ENCODE data around the gene GHR.

GHR gene

DNA sequence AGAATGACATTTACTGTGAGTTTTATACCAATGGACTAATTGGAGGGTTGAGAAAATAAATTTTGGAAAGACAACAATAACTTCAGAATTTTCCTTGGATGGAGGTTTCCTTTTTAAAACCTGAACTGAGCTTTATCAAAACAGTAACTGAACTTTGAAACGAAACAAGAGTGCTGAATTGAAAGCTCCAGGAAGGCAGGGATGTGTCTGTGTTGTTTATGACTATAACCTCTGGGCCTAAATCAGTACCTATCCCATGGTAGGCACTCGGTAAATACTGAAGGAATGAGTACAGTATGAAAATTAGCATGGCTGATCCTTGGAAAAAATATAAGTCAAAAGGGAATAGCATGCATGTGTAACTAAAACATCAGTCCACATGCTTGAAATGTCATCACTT, 93.9 kb downstream of the GHR start:
- Histone ChIP-seq H3K9me3 (ENCODE audit: severe bottlenecking) (no peaks in the 10 kb centered on the region), H3K4me3 (ENCODE audit: severe bottlenecking) (no peak overlapping the region), H3K27me3 (ENCODE audit: insufficient read depth, poor library complexity, severe bottlenecking) (peaks cover 5% of the 10 kb centered on the region), H3K36me3 (ENCODE audit: low read depth) (no peaks in the 10 kb centered on the region), H3K27ac (ENCODE audit: poor library complexity, severe bottlenecking) (no peak overlapping the region), H3K4me1 (ENCODE audit: insufficient read depth, poor library complexity, severe bottlenecking) (no peaks in the 10 kb centered on the region)
- ATAC-seq (ENCODE audit: low read depth) = no peak
- TF ChIP-seq, protein P1, sequence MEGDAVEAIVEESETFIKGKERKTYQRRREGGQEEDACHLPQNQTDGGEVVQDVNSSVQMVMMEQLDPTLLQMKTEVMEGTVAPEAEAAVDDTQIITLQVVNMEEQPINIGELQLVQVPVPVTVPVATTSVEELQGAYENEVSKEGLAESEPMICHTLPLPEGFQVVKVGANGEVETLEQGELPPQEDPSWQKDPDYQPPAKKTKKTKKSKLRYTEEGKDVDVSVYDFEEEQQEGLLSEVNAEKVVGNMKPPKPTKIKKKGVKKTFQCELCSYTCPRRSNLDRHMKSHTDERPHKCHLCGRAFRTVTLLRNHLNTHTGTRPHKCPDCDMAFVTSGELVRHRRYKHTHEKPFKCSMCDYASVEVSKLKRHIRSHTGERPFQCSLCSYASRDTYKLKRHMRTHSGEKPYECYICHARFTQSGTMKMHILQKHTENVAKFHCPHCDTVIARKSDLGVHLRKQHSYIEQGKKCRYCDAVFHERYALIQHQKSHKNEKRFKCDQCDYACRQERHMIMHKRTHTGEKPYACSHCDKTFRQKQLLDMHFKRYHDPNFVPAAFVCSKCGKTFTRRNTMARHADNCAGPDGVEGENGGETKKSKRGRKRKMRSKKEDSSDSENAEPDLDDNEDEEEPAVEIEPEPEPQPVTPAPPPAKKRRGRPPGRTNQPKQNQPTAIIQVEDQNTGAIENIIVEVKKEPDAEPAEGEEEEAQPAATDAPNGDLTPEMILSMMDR (IDR thresholded peaks at IDR 0.05; ENCODE audit: poor library complexity, severe bottlenecking) = no peak
- DNase-seq (ENCODE audit: low spot score) = no peak

DNA sequence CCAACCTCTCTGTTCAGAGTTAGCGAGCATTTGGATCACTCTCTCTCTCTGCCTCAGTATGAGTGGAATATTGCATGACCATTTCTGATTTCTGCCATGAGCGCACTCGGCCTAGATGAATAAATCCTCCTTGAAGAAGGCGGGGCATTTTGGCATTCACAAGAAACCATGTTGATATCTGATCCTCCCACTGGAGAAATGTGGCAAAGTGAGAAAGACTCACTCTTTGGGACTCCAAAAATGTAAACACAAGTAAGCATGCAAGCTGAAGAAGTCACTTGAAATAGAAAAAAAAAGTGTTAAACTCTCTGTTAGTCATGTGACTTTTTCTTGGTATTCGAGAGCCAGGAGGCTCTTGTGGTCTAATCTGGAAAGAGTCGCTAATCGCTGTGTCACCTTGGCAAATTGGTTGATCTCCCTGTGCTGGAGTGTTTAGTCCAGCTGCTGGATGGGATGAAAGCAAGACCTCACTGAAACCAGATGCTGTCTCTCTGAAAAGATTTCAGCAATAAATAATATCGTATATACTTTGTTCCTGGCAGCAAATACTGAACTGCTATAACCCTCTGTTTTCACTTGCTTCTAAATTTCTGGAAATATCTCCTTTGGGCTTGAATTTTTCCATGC, 95.5 kb downstream of the GHR start:
- Histone ChIP-seq H3K9me3 (ENCODE audit: severe bottlenecking) (no peaks in the 10 kb centered on the region), H3K27ac (ENCODE audit: poor library complexity, severe bottlenecking) (no peak overlapping the region), H3K27me3 (ENCODE audit: insufficient read depth, poor library complexity, severe bottlenecking) (peaks cover 5% of the 10 kb centered on the region), H3K4me3 (ENCODE audit: severe bottlenecking) (no peak overlapping the region), H3K36me3 (ENCODE audit: low read depth) (no peaks in the 10 kb centered on the region), H3K4me1 (ENCODE audit: insufficient read depth, poor library complexity, severe bottlenecking) (no peaks in the 10 kb centered on the region)
- ATAC-seq (ENCODE audit: low read depth) (no peak), DNase-seq (ENCODE audit: low spot score) (no peak)
- TF ChIP-seq, protein P1 (IDR thresholded peaks at IDR 0.05; ENCODE audit: poor library complexity, severe bottlenecking) = no peak

- H3K9me3 ChIP-seq (ENCODE audit: severe bottlenecking) = no peaks in the 10 kb centered on the region
- TF ChIP-seq, protein P1 (IDR thresholded peaks at IDR 0.05; ENCODE audit: poor library complexity, severe bottlenecking) = no peak
- ATAC-seq (ENCODE audit: low read depth) (no peak), DNase-seq (ENCODE audit: low spot score) (no peak)
- no peaks in the 10 kb centered on the region for H3K36me3 ChIP-seq (ENCODE audit: low read depth)
- peaks cover 5% of the 10 kb centered on the region for H3K27me3 ChIP-seq (ENCODE audit: insufficient read depth, poor library complexity, severe bottlenecking)
- no peak overlapping the region for H3K27ac ChIP-seq (ENCODE audit: poor library complexity, severe bottlenecking)
- no peak overlapping the region for H3K4me3 ChIP-seq (ENCODE audit: severe bottlenecking)
- H3K4me1 ChIP-seq (ENCODE audit: insufficient read depth, poor library complexity, severe bottlenecking) = no peaks in the 10 kb centered on the region
These were observed 97.0 kb downstream of the GHR start for GRCh38 chr5:42520203-42520602.

- H3K27me3 ChIP-seq (ENCODE audit: insufficient read depth, poor library complexity, severe bottlenecking) = peaks cover 5% of the 10 kb centered on the region
- no peaks in the 10 kb centered on the region for H3K4me1 ChIP-seq (ENCODE audit: insufficient read depth, poor library complexity, severe bottlenecking)
- no peak for ATAC-seq (ENCODE audit: low read depth)
- no peaks in the 10 kb centered on the region for H3K9me3 ChIP-seq (ENCODE audit: severe bottlenecking)
- H3K36me3 ChIP-seq (ENCODE audit: low read depth) = no peaks in the 10 kb centered on the region
- no peak overlapping the region for H3K27ac ChIP-seq (ENCODE audit: poor library complexity, severe bottlenecking)
- no peak overlapping the region for H3K4me3 ChIP-seq (ENCODE audit: severe bottlenecking)
- TF ChIP-seq, protein P1 (IDR thresholded peaks at IDR 0.05; ENCODE audit: poor library complexity, severe bottlenecking) = no peak
- no peak for DNase-seq (ENCODE audit: low spot score)
These were observed 97.7 kb downstream of the GHR start for GRCh38 chr5:42520957-42521356.

DNA sequence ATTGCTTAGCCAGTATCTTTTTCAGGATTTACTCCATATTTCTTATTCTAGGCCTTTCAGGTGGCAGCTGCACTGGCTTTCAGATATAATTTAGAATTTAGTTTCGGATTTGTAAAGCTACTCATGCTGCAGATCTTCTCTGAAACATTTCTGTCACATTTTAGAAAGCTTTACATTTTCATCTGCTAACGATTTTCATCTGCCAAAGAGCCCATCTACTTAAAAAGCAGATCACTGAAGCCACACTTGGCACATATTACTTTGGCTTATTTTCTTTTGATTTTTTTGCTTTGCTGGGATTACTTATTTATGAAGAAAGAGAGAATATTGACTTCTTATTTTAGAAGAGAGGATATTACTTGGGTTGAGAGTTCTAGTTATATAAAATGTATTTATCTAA, 98.2 kb downstream of the GHR start:
- Histone ChIP-seq H3K27me3 (ENCODE audit: insufficient read depth, poor library complexity, severe bottlenecking) (peaks cover 3% of the 10 kb centered on the region), H3K9me3 (ENCODE audit: severe bottlenecking) (no peaks in the 10 kb centered on the region), H3K27ac (ENCODE audit: poor library complexity, severe bottlenecking) (no peak overlapping the region), H3K4me1 (ENCODE audit: insufficient read depth, poor library complexity, severe bottlenecking) (no peaks in the 10 kb centered on the region), H3K4me3 (ENCODE audit: severe bottlenecking) (no peak overlapping the region), H3K36me3 (ENCODE audit: low read depth) (no peaks in the 10 kb centered on the region)
- TF ChIP-seq, protein P1 (IDR thresholded peaks at IDR 0.05; ENCODE audit: poor library complexity, severe bottlenecking) = no peak
- no peak for DNase-seq (ENCODE audit: low spot score)
- no peak for ATAC-seq (ENCODE audit: low read depth)

All from RWPE2 (cell line).